Transverse colon (tissue), 4 donors: Measurements from ENCODE around the gene ABO. TPM values are rescaled to one million over a fixed set of nuclear protein-coding genes. Genes with fewer than 3 reads are reported as not detected.
A peak's percentile ranks its signal among the peaks of the same experiment; 100 is the strongest.
"Not testable (repeated sequence)": the region's sequence is repeated elsewhere in the genome, so short reads cannot be mapped to it uniquely, and the experiment has no call there.

Source experiments
- DNase-seq: peaks from one replicate; pipeline ENCODE4 v3.0.0-alpha.2; 2019
- H3K27ac ChIP-seq, 4 donors: fragments of 200-600 bp; sonication (generic); 2 replicates each; pipeline ENCODE4 v1.5.1; 2016 to 2018; ENCODE audit warnings: inconsistent platforms in 4 of 4
- H3K27me3 ChIP-seq: fragments of 200-600 bp; sonication (generic); 2 replicates; pipeline ENCODE4 v1.5.1; 2017; ENCODE audit warnings: inconsistent platforms
- H3K36me3 ChIP-seq, 4 donors: fragments of 200-600 bp; sonication (generic); 2 replicates each; pipeline ENCODE4 v1.5.1; 2017 to 2019; ENCODE audit warnings: inconsistent platforms in 4 of 4
- H3K4me1 ChIP-seq, 4 donors: fragments of 200-600 bp; sonication (generic); 2 replicates each; pipeline ENCODE4 v1.5.1; 2017 to 2020; ENCODE audit warnings: inconsistent platforms in 4 of 4
- H3K4me3 ChIP-seq, 4 donors: fragments of 200-600 bp; sonication (generic); 1 replicate in 1 of 4; 2 replicates in 3 of 4; pipeline versions ENCODE4 v1.5.1 to v1.6.1; 2017 to 2019; ENCODE audit warnings: inconsistent platforms in 4 of 4
- H3K9me3 ChIP-seq, 2 donors: fragments of 200-600 bp; sonication (generic); 2 replicates each; pipeline ENCODE4 v1.5.1; 2017 to 2019; ENCODE audit warnings: inconsistent platforms in 2 of 2
- EP300 ChIP-seq: sonication (generic); formaldehyde crosslinking; IDR thresholded peaks from one replicate; pipeline ENCODE4 v1.6.1; 2017; ENCODE audit warnings: antibody characterized with exemption, low read depth
- POLR2A ChIP-seq: fragments of 450-650 bp; IDR thresholded peaks from one replicate; pipeline ENCODE4 v1.6.1; 2016; ENCODE audit warnings: antibody characterized with exemption, mild to moderate bottlenecking, moderate library complexity
- POLR2AphosphoS5 ChIP-seq, 3 donors: sonication (generic); formaldehyde crosslinking; IDR thresholded peaks; one replicate each; pipeline ENCODE4 v1.6.1; 2016; ENCODE audit warnings: antibody characterized with exemption in 3 of 3
- WGBS, 2 donors: methylation state at CpG; one replicate each; pipeline ENCODE4 v1.1.5; 2018; ENCODE audit warnings: low coverage in 1 of 2; 5-methylcytosine and 5-hydroxymethylcytosine counted together
- in situ Hi-C, 4 donors: fragments of 200-750 bp; cut with MboI; loops; one replicate each; pipeline versions ENCODE4 v1.15.0 to v1.15.1; 2017; ENCODE audit warnings: low sequenced_read_pairs in 3 of 4, low pct_ligation_motif_present in 1 of 4, low pct_unique_long_range_greater_than_20kb in 1 of 4
- intact Hi-C: fragments of 100-400 bp; cut with DNase I; formaldehyde crosslinking; loops from one replicate; pipeline ENCODE4 v1.15.1; 2023; ENCODE audit warnings: low total_unique reads
- total RNA-seq, 4 donors: library from RNA; depleted of rRNA; stranded (reverse); fragments of >200 nt; gene quantifications; one replicate each; pipeline ENCODE4 v1.1.0, GENCODE V29; 2016
- TF ChIP-seq, protein P1 (sequence below), 5 experiments: fragments of 200-600 bp in 3 of 5; fragments of 450-650 bp in 2 of 5; sonication (generic) in 3 of 5; IDR thresholded peaks; 1 replicate in 2 of 5; 2 replicates in 3 of 5; pipeline ENCODE4 v1.5.1; 2016 to 2017; ENCODE audit warnings: antibody characterized with exemption in 5 of 5, inconsistent platforms in 3 of 5, mild to moderate bottlenecking in 2 of 5, moderate library complexity in 1 of 5

ABO gene
- total RNA-seq, 4 donors from 2014 or later = 77.4 to 199 (median 141) TPM

DNA sequence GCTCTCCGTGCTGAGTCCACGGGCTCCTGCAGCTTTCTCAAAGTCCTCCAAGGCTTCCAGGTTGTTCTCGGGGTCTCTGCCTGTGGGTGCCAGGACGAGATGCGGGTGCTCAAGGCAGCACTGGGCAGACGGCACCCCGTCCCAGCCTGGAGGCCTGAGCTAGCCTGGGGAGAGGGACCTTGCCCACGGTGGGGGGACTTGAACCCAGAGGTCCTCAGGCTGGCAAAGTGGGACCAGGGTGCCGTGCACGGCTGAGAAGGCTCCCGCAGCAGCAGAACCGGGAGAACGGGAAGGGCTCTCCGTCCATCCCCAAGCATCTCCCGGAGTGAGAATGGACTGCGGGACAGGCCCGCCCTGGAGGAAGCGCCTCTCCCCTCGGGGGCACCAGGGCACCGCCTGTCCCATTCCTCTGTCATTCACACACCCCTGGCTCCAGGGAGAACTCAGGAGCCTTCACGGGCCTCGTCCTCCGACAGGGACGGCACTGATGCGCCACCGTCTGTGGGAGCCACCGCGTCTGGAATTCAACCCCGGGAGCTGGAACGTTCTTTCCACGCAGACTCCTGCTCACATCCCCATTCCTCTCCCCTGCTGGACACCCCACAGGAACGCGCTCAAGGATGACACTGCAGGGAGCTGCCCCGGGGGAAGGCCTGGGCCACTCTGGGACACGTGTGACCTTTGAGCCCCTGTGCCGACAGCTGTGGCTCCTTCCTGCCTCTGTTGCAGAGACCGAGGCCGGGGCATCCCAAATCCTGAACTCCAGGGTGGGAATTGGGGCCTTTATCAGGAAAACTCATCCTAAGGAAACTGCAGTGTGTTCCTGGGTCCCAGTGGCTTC is 49.6 kb downstream of the ABO start:
- no peaks in the 10 kb centered on the region for H3K9me3 ChIP-seq
- peaks cover 0 to 2% (median 0%) of the 10 kb centered on the region in 4 donors for H3K4me1 ChIP-seq
- no peak overlapping the region for H3K4me3 ChIP-seq
- H3K27me3 ChIP-seq = peaks cover 3% of the 10 kb centered on the region
- H3K27ac ChIP-seq = no peak overlapping the region
- no peak for DNase-seq
- H3K36me3 ChIP-seq = no peaks in the 10 kb centered on the region
- intact Hi-C loops (no loop called here), in situ Hi-C loops (no loop called here)
- WGBS, 2 donors = 84% methylated on average over 38 of the region's 38 CpGs; no CpG with 5 or more reads in 1 of the 2 donors
- TF ChIP-seq POLR2A (no peak), POLR2AphosphoS5 (IDR thresholded peaks at IDR 0.05) (no peak), EP300 (no peak)
- TF ChIP-seq, protein P1, sequence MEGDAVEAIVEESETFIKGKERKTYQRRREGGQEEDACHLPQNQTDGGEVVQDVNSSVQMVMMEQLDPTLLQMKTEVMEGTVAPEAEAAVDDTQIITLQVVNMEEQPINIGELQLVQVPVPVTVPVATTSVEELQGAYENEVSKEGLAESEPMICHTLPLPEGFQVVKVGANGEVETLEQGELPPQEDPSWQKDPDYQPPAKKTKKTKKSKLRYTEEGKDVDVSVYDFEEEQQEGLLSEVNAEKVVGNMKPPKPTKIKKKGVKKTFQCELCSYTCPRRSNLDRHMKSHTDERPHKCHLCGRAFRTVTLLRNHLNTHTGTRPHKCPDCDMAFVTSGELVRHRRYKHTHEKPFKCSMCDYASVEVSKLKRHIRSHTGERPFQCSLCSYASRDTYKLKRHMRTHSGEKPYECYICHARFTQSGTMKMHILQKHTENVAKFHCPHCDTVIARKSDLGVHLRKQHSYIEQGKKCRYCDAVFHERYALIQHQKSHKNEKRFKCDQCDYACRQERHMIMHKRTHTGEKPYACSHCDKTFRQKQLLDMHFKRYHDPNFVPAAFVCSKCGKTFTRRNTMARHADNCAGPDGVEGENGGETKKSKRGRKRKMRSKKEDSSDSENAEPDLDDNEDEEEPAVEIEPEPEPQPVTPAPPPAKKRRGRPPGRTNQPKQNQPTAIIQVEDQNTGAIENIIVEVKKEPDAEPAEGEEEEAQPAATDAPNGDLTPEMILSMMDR (IDR thresholded peaks at IDR 0.05) = no peak

DNA sequence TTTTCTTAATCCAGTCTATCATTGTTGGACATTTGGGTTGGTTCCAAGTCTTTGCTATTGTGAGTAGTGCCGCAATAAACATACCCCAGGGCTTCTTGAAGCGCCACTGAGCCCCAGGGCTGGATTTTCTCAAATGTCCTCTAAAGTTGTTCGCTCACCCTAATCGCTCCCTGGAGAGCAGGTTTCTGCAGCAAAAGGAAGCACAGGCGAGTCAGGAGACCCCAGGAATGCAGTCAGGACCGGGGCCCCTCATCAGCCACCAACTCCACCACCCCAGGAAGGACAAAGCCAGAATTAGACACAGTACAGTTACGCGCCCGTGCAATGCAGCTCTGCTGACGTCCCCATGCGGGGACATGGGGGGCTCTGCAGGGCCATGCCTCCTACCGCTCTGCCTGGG is 50.2 kb downstream of the ABO start:
- intact Hi-C loops = no loop called here
- WGBS, 2 donors = 20 to 91% methylated on average over 2 to 12 of the region's 12 CpGs
- no peak for TF ChIP-seq EP300
- TF ChIP-seq, protein P1 (IDR thresholded peaks at IDR 0.05) = no peak
- no peak for TF ChIP-seq POLR2AphosphoS5 (IDR thresholded peaks at IDR 0.05)
- no peak for TF ChIP-seq POLR2A
- Histone ChIP-seq H3K4me3 (no peak overlapping the region), H3K9me3 (no peaks in the 10 kb centered on the region), H3K27ac (no peak overlapping the region), H3K27me3 (peaks cover 3% of the 10 kb centered on the region), H3K36me3 (no peaks in the 10 kb centered on the region), H3K4me1 (peaks cover 0 to 2% (median 0%) of the 10 kb centered on the region in 4 donors)
- in situ Hi-C loops = no loop called here
- no peak for DNase-seq

DNA sequence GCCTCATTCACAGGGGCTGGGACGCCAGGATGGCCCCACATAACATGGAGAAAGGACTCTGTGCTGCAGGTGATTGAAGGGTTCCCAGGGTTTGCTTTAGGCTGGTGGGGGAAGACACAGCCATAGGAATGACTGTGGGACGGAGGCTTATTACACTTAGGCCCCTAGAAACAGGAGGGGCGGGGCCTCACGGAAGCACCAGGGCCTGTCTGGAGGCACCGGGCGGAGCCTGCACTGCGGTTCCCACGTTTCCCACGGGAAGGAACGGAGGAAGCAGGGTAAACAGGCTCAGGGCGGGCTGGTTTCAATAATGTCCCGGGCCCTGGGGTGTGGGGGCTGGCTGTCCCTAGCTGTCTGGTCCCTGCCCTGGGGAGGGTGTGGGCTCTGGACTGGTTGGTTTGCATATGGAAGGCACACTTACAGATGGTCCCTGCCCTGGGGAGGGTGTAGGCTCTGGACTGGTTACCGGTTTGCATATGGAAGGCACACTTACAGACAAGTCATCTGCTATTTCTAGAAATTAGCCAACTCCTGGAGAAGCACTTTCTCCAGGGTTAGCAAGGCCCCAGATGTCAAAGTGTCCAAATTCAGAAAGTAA is 51.7 kb downstream of the ABO start:
- intact Hi-C loops, in situ Hi-C loops: not testable (repeated sequence)

DNA sequence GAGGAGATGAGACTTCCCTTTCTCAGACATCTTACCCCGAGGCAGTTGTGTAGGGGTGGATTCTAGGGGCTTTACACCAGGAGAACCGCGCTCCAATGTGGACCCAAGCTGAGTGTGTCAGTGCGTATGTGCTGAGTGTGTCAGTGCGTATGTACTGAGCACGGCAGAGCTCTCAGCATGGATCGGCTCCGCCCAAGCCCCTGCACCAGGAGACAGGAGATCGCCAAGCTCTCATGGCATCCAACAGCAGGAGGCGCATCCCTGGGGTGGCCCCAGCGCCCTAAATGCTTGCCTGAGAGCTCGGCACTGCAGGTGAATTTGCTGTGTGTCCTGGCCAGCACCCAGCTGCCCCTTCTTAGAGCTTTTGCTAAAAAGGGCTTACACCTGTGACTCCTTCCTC is 53.0 kb downstream of the ABO start:
- H3K27ac ChIP-seq, DNase-seq, H3K36me3 ChIP-seq, H3K4me1 ChIP-seq, H3K4me3 ChIP-seq, in situ Hi-C loops, intact Hi-C loops, H3K9me3 ChIP-seq, H3K27me3 ChIP-seq: not testable (repeated sequence)
- WGBS, 2 donors = 76% methylated on average over 7 of the region's 12 CpGs; no CpG with 5 or more reads in 1 of the 2 donors

More for the DNA sequence above, 51.7 kb downstream of the ABO start:
- not testable (repeated sequence) for H3K4me3 ChIP-seq, H3K36me3 ChIP-seq, H3K4me1 ChIP-seq, H3K9me3 ChIP-seq, H3K27me3 ChIP-seq
- peak overlapping the region in 1 of 4 donors; percentile 33 for H3K27ac ChIP-seq
- DNase-seq = peak; percentile 62
- WGBS, 2 donors = 14 to 28% methylated on average over 10 to 13 of the region's 13 CpGs

DNA sequence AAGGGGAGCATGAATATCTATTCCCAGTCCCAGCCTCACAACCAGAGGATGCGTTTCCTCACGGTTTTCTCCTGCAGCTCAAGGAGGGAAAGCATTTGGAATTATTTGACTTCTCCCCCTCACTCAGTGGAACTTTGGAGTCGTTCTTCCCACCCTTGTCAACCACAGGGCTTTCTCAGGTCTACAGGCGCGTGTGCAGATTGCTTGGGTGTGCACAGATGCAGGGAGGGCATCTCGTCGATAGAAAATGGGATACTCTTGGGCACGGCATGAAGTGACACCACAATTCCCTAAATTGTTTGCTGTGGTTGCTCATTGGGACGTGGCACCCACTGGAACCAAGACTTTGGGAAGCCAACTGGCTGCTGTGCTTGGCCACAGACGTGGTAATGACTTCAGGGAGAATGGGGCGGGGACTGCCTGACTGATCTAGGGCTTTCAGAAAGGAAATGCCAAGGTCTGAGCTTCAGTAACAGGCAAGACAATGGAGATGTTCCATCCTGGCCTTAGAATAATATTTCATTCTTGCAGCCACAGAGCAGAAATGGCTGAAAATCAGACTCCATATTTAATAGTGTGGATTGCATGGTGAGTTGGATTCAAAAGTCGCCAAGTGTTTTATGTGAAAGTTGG is 53.7 kb downstream of the ABO start:
- WGBS, 2 donors = 81% methylated on average over 12 of the region's 12 CpGs; no CpG with 5 or more reads in 1 of the 2 donors
- Histone ChIP-seq H3K36me3 (no peaks in the 10 kb centered on the region), H3K4me3 (no peak overlapping the region), H3K27me3 (peaks cover under 1% of the 10 kb centered on the region), H3K27ac (no peak overlapping the region), H3K9me3 (no peaks in the 10 kb centered on the region), H3K4me1 (peaks cover 0 to 2% (median 0%) of the 10 kb centered on the region in 4 donors)
- intact Hi-C loops = no loop called here
- no peak for TF ChIP-seq EP300
- TF ChIP-seq POLR2AphosphoS5 (IDR thresholded peaks at IDR 0.05) = no peak
- in situ Hi-C loops = no loop called here
- DNase-seq = no peak

DNA sequence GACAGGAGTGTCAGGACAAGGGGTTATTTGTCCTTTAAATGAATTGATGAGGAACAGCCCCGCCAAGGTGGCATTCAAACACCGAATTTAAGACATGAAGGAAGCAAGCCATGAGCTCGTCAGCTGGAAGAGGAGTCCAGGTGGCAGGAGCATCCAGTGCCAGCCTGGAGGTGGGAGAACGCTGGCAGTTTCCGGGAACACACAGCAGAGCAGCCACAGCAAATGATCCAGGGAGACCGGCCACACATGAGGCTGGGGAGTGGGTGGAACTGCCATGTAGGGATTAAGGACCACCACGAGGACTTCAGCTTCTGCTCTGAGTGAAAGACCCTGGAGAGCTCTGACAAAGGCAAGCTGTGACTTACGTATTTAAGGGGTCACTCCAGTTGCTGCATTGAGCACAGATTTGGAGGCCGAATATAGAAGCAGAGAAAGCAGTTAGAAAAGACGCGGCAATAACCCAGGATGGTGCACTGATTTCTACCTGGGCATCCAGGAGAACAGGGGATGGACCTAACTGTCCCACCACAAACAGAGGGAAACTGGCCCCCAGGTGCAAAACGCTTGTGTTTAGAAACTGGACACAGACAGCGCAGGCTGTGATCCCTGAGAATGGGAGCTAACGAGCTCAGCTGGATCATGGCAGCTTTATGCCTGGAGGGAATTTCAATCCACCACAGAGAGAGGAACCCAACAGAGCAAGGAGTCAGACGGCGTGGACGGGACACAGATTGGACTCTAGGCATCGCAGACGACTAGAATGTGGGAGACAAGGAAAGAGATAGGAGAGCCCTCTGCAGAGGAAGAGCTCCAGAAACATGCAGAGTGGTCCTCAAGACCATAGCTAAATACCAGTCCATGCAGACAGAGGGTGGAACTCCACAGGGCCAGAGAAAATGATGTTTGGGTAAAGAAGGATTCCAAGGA is 56.7 kb downstream of the ABO start:
- H3K27me3 ChIP-seq, H3K27ac ChIP-seq, H3K4me3 ChIP-seq, H3K4me1 ChIP-seq, H3K36me3 ChIP-seq, intact Hi-C loops, in situ Hi-C loops, DNase-seq, H3K9me3 ChIP-seq: not testable (repeated sequence)
- 68 to 86% methylated on average over 4 to 19 of the region's 19 CpGs for WGBS, 2 donors

DNA sequence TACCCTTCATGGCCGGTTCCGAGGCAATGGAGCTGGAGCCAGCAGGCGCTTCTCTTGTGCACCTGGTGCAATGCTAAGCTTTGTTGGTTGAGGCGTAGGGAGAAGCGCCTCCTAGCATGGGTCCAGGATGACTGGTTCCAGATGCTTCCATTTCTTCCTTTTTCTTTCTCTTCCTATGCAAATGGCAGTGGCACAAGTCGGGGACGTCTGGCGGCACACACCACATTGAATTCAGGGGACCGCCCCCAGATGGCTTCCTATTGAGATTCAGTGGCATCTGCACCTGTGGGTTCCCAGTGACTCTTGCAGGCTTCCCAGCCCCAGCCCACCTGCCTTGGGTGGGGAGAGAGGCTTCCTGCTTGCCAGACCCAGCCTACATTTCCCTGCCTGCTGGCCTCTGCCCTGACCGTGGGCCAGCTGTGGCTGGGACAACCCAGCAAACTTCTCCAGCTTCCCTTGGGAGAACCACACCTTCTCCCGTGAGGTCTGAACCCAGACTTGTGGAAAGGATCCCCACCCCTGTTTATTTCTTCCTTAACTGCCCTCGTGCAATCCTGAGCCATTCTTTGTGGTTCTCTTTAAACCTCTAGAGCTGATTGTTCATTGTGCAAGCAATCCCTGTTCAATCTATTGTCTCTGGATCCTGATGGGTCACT is 57.5 kb downstream of the ABO start:
- in situ Hi-C loops, H3K36me3 ChIP-seq, DNase-seq, H3K4me1 ChIP-seq, H3K4me3 ChIP-seq, intact Hi-C loops, H3K27ac ChIP-seq, H3K9me3 ChIP-seq: not testable (repeated sequence)
- 20 to 76% methylated on average over 1 to 12 of the region's 12 CpGs for WGBS, 2 donors
- H3K27me3 ChIP-seq = peaks cover 17% of the 10 kb centered on the region
